Activated CD4-positive, alpha-beta T cell treated with anti-CD3 and anti-CD28 coated beads, Interleukin-2, amount 10 ng/mL, durations not matched to agents 24 days and 14 days (primary cell): Measurements from ENCODE around the gene RPLP2. TPM values are rescaled to one million over a fixed set of nuclear protein-coding genes. Genes with fewer than 3 reads are reported as not detected.

Experiments used
- DNase-seq: peaks from one replicate; pipeline ENCODE4 v3.0.0; 2022
- H3K27ac Mint-ChIP-seq: one replicate; pipeline ENCODE4 v1.8.0; 2022; ENCODE audit warnings: mild to moderate bottlenecking, mixed read lengths
- H3K27me3 Mint-ChIP-seq: one replicate; pipeline ENCODE4 v1.8.0; 2022; ENCODE audit warnings: mixed read lengths
- H3K36me3 Mint-ChIP-seq: one replicate; pipeline ENCODE4 v1.8.0; 2022; ENCODE audit warnings: low read depth, mild to moderate bottlenecking, mixed read lengths
- H3K4me1 Mint-ChIP-seq: one replicate; pipeline ENCODE4 v1.8.0; 2021; ENCODE audit warnings: mixed read lengths
- H3K4me3 Mint-ChIP-seq: one replicate; pipeline ENCODE4 v1.8.0; 2022; ENCODE audit warnings: mild to moderate bottlenecking, moderate library complexity, mixed read lengths
- H3K9me3 Mint-ChIP-seq: one replicate; pipeline ENCODE4 v1.8.0; 2021; ENCODE audit warnings: mixed read lengths
- intact Hi-C: fragments of 100-400 bp; cut with micrococcal nuclease; formaldehyde crosslinking; loops from one replicate; pipeline ENCODE4 v1.15.1; 2023
- total RNA-seq: library from RNA; stranded (reverse); gene quantifications from 2 replicates; pipeline ENCODE4 v1.2.3, GENCODE V29; 2022

RPLP2 gene
- total RNA-seq, 1 donor from 2014 or later: 2,367 TPM

- DNase-seq: no peak
- Mint-ChIP-seq H3K27ac (no peak overlapping the region), H3K4me1 (peaks cover 8% of the 10 kb centered on the region), H3K36me3 (peaks cover 26% of the 10 kb centered on the region), H3K9me3 (no peaks in the 10 kb centered on the region), H3K4me3 (no peak overlapping the region), H3K27me3 (no peaks in the 10 kb centered on the region)
- intact Hi-C loops: no loop called here
These were observed 39.7 kb upstream of the RPLP2 start for GRCh38 chr11:769887-770641.

- H3K27ac Mint-ChIP-seq: no peak overlapping the region
- no peaks in the 10 kb centered on the region for H3K9me3 Mint-ChIP-seq
- peaks cover 12% of the 10 kb centered on the region for H3K4me1 Mint-ChIP-seq
- no peak overlapping the region for H3K4me3 Mint-ChIP-seq
- H3K27me3 Mint-ChIP-seq: no peaks in the 10 kb centered on the region
- DNase-seq: peak; percentile 55
- intact Hi-C loops: no loop called here
- peaks cover 24% of the 10 kb centered on the region for H3K36me3 Mint-ChIP-seq
These were observed 38.8 kb upstream of the RPLP2 start for GRCh38 chr11:770642-771616.

GRCh38 chr11:771617-772204, 38.1 kb upstream of the RPLP2 start:
- intact Hi-C loops: no loop called here
- H3K27me3 Mint-ChIP-seq: no peaks in the 10 kb centered on the region
- H3K4me3 Mint-ChIP-seq: no peak overlapping the region
- no peak overlapping the region for H3K27ac Mint-ChIP-seq
- H3K36me3 Mint-ChIP-seq: peaks cover 24% of the 10 kb centered on the region
- no peaks in the 10 kb centered on the region for H3K9me3 Mint-ChIP-seq
- peaks cover 15% of the 10 kb centered on the region for H3K4me1 Mint-ChIP-seq
- no peak for DNase-seq

GRCh38 chr11:772429-773390, 37.1 kb upstream of the RPLP2 start:
- Mint-ChIP-seq H3K36me3 (peaks cover 15% of the 10 kb centered on the region), H3K4me1 (peaks cover 10% of the 10 kb centered on the region), H3K9me3 (no peaks in the 10 kb centered on the region), H3K27ac (no peak overlapping the region), H3K4me3 (no peak overlapping the region), H3K27me3 (no peaks in the 10 kb centered on the region)
- DNase-seq: peak; percentile 54
- intact Hi-C loops: no loop called here

GRCh38 chr11:773425-773824, 36.3 kb upstream of the RPLP2 start:
- Mint-ChIP-seq H3K27me3 (no peaks in the 10 kb centered on the region), H3K4me3 (no peak overlapping the region), H3K4me1 (peaks cover 10% of the 10 kb centered on the region), H3K9me3 (no peaks in the 10 kb centered on the region), H3K27ac (no peak overlapping the region), H3K36me3 (peaks cover 19% of the 10 kb centered on the region)
- intact Hi-C loops: no loop called here
- DNase-seq: no peak

GRCh38 chr11:773830-774229, 35.9 kb upstream of the RPLP2 start:
- peaks cover 11% of the 10 kb centered on the region for H3K4me1 Mint-ChIP-seq
- no peak overlapping the region for H3K4me3 Mint-ChIP-seq
- no peaks in the 10 kb centered on the region for H3K27me3 Mint-ChIP-seq
- intact Hi-C loops: no loop called here
- peaks cover 19% of the 10 kb centered on the region for H3K36me3 Mint-ChIP-seq
- no peaks in the 10 kb centered on the region for H3K9me3 Mint-ChIP-seq
- DNase-seq: peak; percentile 55
- no peak overlapping the region for H3K27ac Mint-ChIP-seq

GRCh38 chr11:774873-775592, 34.7 kb upstream of the RPLP2 start:
- peaks cover 19% of the 10 kb centered on the region for H3K36me3 Mint-ChIP-seq
- DNase-seq: peak; percentile 57
- peak overlapping the region; percentile 64 for H3K27ac Mint-ChIP-seq
- no peaks in the 10 kb centered on the region for H3K27me3 Mint-ChIP-seq
- H3K4me1 Mint-ChIP-seq: peaks cover 15% of the 10 kb centered on the region
- intact Hi-C loops: no loop called here
- no peaks in the 10 kb centered on the region for H3K9me3 Mint-ChIP-seq
- H3K4me3 Mint-ChIP-seq: peak overlapping the region; percentile 71

- no peak for DNase-seq
- Mint-ChIP-seq H3K4me3 (peak overlapping the region; percentile 92), H3K27me3 (no peaks in the 10 kb centered on the region), H3K36me3 (peaks cover 18% of the 10 kb centered on the region), H3K27ac (peak overlapping the region; percentile 85), H3K9me3 (no peaks in the 10 kb centered on the region), H3K4me1 (peaks cover 18% of the 10 kb centered on the region)
- intact Hi-C loops: loop anchor here (2.0 kb wide), 1 partner anchor 21 kb away; no protein-coding TSS in a partner anchor
These were observed 33.6 kb upstream of the RPLP2 start for GRCh38 chr11:776263-776560.

- peaks cover 19% of the 10 kb centered on the region for H3K36me3 Mint-ChIP-seq
- H3K27ac Mint-ChIP-seq: peak overlapping the region; percentile 85
- intact Hi-C loops: loop anchor here (1.0 to 2.0 kb wide), 3 partner anchors 14 to 33 kb away; partner anchors contain the start of genes CEND1 and RPLP2
- peaks cover 18% of the 10 kb centered on the region for H3K4me1 Mint-ChIP-seq
- no peaks in the 10 kb centered on the region for H3K9me3 Mint-ChIP-seq
- H3K27me3 Mint-ChIP-seq: no peaks in the 10 kb centered on the region
- DNase-seq: no peak
- peak overlapping the region; percentile 92 for H3K4me3 Mint-ChIP-seq
These were observed 33.0 kb upstream of the RPLP2 start for GRCh38 chr11:776561-777287.

- H3K27me3 Mint-ChIP-seq: no peaks in the 10 kb centered on the region
- no peaks in the 10 kb centered on the region for H3K9me3 Mint-ChIP-seq
- H3K4me1 Mint-ChIP-seq: peaks cover 18% of the 10 kb centered on the region
- DNase-seq: peak; percentile 99
- H3K4me3 Mint-ChIP-seq: peak within 1 kb of the TSS; percentile 92
- intact Hi-C loops: loop anchor here (1.0 to 2.0 kb wide), 3 partner anchors 13 to 32 kb away; partner anchors contain the start of genes CEND1 and RPLP2
- peak within 1 kb of the TSS; percentile 85 for H3K27ac Mint-ChIP-seq
- H3K36me3 Mint-ChIP-seq: peaks cover 19% of the 10 kb centered on the region
These were observed 32.2 kb upstream of the RPLP2 start, which contains the start of gene GATD1 for GRCh38 chr11:777288-778255. TSS of gene GATD1 (minus strand) at chr11:777487. CDS start at chr11:777462, 25 bp downstream.
